A673 (cell line): ENCODE measurements around the gene CCNY. TPM values are rescaled to one million over a fixed set of nuclear protein-coding genes. Genes with fewer than 3 reads are reported as not detected.

ENCODE experiments used
- BruUV-seq: library from RNA; stranded (reverse); fragments of 400-500 nt; replicated peaks from 2 replicates; lab custom pipeline; 2021; lab: Mats Ljungman, UMichigan
- CTCF ChIA-PET: fragments of 300-600 bp; sonication (Branson Sonifier 250); formaldehyde crosslinking; loops from one replicate; lab custom pipeline; 2022; ENCODE audit warnings: antibody characterized with exemption; lab: Charles Lee
- POLR2A ChIA-PET: fragments of 300-600 bp; sonication (Branson Sonifier 250); formaldehyde crosslinking; loops from one replicate; lab custom pipeline; 2022; ENCODE audit warnings: antibody characterized with exemption; ENCODE audit not compliant: low non-redundant PET; lab: Charles Lee
- DNase-seq: peaks from one replicate; pipeline ENCODE4 v3.0.0-alpha.2; 2015; ENCODE audit warnings: low spot score
- H3K27ac ChIP-seq: fragments of 200-600 bp; sonication (generic); 2 replicates; pipeline ENCODE4 v1.5.1; 2016; ENCODE audit warnings: mixed run types, low read depth, mild to moderate bottlenecking, mixed read lengths, antibody characterized with exemption, low read length; ENCODE audit not compliant: poor library complexity, severe bottlenecking
- H3K27me3 ChIP-seq: fragments of 200-600 bp; sonication (generic); replicated peaks from 2 replicates; pipeline ENCODE4 v1.6.1; 2017; ENCODE audit warnings: mixed run types, low read depth, mild to moderate bottlenecking, mixed read lengths, antibody characterized with exemption, low read length; ENCODE audit not compliant: insufficient read depth, poor library complexity
- H3K36me3 ChIP-seq: fragments of 200-600 bp; sonication (generic); 2 replicates; pipeline ENCODE4 v1.6.1; 2016; ENCODE audit warnings: mixed run types, mild to moderate bottlenecking, mixed read lengths, antibody characterized with exemption, low read length; ENCODE audit not compliant: insufficient read depth, poor library complexity, severe bottlenecking
- H3K4me1 ChIP-seq: fragments of 200-600 bp; sonication (generic); 2 replicates; pipeline ENCODE4 v1.6.1; 2017; ENCODE audit warnings: mixed run types, mild to moderate bottlenecking, mixed read lengths, antibody characterized with exemption, low read length; ENCODE audit not compliant: insufficient read depth, poor library complexity, severe bottlenecking
- H3K4me3 ChIP-seq: fragments of 200-600 bp; sonication (generic); 2 replicates; pipeline ENCODE4 v1.5.1; 2016; ENCODE audit warnings: low read depth, mixed run types, mild to moderate bottlenecking, mixed read lengths, low read length; ENCODE audit not compliant: poor library complexity, severe bottlenecking
- H3K9me3 ChIP-seq: fragments of 200-600 bp; sonication (generic); 2 replicates; pipeline ENCODE4 v1.6.1; 2016; ENCODE audit warnings: mixed run types, low read depth, mild to moderate bottlenecking, mixed read lengths, antibody characterized with exemption, low read length; ENCODE audit not compliant: poor library complexity, severe bottlenecking
- EZH2 ChIP-seq: fragments of 200-600 bp; sonication (generic); IDR thresholded peaks from 2 replicates; pipeline ENCODE4 v1.6.1; 2017; ENCODE audit warnings: borderline replicate concordance, low read depth, mild to moderate bottlenecking, mixed read lengths, antibody characterized with exemption, low read length; ENCODE audit not compliant: poor library complexity, severe bottlenecking
- intact Hi-C: fragments of 100-400 bp; cut with micrococcal nuclease; formaldehyde crosslinking; loops from one replicate; pipeline ENCODE4 v1.10.0; 2022; ENCODE audit not compliant: unreplicated experiment
- total RNA-seq: library from RNA; stranded (reverse); gene quantifications from 2 replicates; pipeline ENCODE4 v1.2.3, GENCODE V29; 2021
- TF ChIP-seq, protein P1 (sequence below): fragments of 300-800, 200-600 bp; sonication (generic); conservative IDR thresholded peaks from 2 replicates; pipeline ENCODE4 v1.5.1; 2017; ENCODE audit warnings: low read depth, mild to moderate bottlenecking, antibody characterized with exemption, low read length, moderate library complexity, mixed read lengths

Gene CCNY
- total RNA-seq, 1 experiment from 2014 or later = 84.8 TPM

DNA sequence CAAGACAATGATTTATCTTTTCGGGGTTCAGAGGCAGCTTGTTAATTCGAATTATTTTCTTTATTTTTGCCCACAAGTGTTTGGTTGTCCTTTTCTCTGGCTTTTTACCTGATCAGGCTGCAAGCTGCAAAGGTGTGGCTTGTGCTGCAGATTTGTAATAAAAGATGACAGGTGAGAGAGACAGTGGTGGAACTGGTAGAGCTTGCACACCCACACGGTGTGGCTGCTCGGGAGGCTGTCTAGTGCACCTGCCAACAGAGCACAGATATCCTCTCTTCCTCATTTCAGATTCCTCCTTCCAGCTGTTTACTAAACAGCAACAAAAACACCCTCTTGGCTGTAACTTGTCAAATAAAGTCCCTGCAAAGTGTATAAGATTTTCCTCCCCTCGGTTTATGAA, 278.0 kb downstream of the CCNY start:
- Histone ChIP-seq H3K4me3 (no peak overlapping the region), H3K27ac (no peak overlapping the region), H3K4me1 (peaks cover 3% of the 10 kb centered on the region), H3K9me3 (no peaks in the 10 kb centered on the region), H3K36me3 (no peaks in the 10 kb centered on the region), H3K27me3 (no peaks in the 10 kb centered on the region)
- ChIA-PET CTCF (interaction anchor here (0.6 to 1.8 kb wide), 7 partner anchors 14 to 1881 kb away, joined by 3 to 14 read pairs (median 3); no protein-coding TSS in a partner anchor), POLR2A (interaction anchor here (0.7 kb wide), 1 partner anchor 10 kb away, joined by 5 read pairs; no protein-coding TSS in a partner anchor)
- no peak for DNase-seq
- no TSS peak for BruUV-seq
- intact Hi-C loops = loop anchor here (5.0 kb wide), 1 partner anchor 1263 kb away; no protein-coding TSS in a partner anchor
- TF ChIP-seq, protein P1, sequence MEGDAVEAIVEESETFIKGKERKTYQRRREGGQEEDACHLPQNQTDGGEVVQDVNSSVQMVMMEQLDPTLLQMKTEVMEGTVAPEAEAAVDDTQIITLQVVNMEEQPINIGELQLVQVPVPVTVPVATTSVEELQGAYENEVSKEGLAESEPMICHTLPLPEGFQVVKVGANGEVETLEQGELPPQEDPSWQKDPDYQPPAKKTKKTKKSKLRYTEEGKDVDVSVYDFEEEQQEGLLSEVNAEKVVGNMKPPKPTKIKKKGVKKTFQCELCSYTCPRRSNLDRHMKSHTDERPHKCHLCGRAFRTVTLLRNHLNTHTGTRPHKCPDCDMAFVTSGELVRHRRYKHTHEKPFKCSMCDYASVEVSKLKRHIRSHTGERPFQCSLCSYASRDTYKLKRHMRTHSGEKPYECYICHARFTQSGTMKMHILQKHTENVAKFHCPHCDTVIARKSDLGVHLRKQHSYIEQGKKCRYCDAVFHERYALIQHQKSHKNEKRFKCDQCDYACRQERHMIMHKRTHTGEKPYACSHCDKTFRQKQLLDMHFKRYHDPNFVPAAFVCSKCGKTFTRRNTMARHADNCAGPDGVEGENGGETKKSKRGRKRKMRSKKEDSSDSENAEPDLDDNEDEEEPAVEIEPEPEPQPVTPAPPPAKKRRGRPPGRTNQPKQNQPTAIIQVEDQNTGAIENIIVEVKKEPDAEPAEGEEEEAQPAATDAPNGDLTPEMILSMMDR = no peak
- no peak for TF ChIP-seq EZH2

Other genes starting within 250 kb of the CCNY start
- gene CUL2, start 246.2 kb upstream of the CCNY start, total RNA-seq = 45.2 and 47.0 TPM in 2 replicates
- gene CREM, start 209.7 kb upstream of the CCNY start, total RNA-seq = 58.4 and 66.3 TPM in 2 replicates